ENCODE data around the gene ANO1. TPM values are rescaled to one million over a fixed set of nuclear protein-coding genes. Genes with fewer than 3 reads are reported as not detected.

The ANO1 gene
- total and polyA plus RNA-seq, 4 donors: 25.5 to 136 (median 69.8) TPM

DNA sequence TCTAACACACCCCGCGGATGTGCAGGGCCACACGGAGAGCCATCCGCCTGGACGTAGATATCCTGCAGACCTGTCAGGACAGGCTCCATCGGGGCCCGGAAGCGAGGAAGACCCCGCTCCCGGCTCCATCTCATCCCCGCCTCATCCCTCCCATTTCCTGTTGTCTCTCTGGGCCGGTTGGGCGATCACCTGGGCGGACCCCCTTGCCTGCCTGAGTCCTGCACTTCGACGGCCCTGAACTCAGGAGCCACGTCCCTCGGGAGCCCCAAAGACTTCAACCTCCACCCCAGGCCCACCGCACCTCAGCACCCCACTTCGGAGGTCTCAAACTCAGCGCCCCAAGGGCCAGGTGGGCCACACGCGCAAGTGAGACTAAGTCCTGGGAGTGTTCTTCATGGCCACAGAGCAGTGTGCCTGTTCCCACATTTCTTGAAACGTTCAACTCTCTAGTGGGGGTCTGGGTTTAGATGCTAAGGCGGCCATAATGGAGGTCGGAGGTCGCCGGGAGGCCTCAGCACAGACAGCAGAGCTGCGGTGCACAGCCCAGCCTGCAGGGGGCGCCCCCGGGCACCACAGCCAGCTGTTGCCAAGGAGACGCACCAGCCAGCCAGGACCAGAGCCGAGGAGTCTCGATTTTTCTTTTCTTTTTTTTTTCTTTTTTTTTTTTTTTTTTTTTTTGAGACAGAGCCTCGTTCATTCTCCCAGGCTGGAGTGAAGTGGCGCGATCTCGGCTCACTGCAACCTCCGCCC is 99.0 kb downstream of the ANO1 start:
- ATAC-seq (ENCODE audit: low FRiP score): peak; percentile 8
- no peaks in the 10 kb centered on the region for H3K27me3 ChIP-seq (ENCODE audit: control insufficient read depth in 1 of 2, insufficient read depth in 2 of 2, low read length in 1 of 2)
- intact Hi-C loops (cut with DNase I): no loop called here
- peak in 1 of 2 donors; percentile 79 for DNase-seq
- no peak overlapping the region for H3K27ac ChIP-seq (ENCODE audit: low read depth in 1 of 2, low read length in 2 of 2)
- H3K36me3 ChIP-seq (ENCODE audit: control insufficient read depth in 1 of 2, insufficient read depth in 2 of 2, low read length in 1 of 2): peaks cover 0 to 10% of the 10 kb centered on the region in 2 donors
- H3K4me3 ChIP-seq (ENCODE audit: low read length in 2 of 2): no peak overlapping the region
- H3K9me3 ChIP-seq (ENCODE audit: control insufficient read depth, low read length): no peaks in the 10 kb centered on the region
- H3K4me1 ChIP-seq (ENCODE audit: control insufficient read depth in 1 of 2, insufficient read depth in 2 of 2, low read length in 2 of 2): no peaks in the 10 kb centered on the region
- WGBS, 2 donors: 76 to 82% methylated on average over 39 of the region's 39 CpGs

DNA sequence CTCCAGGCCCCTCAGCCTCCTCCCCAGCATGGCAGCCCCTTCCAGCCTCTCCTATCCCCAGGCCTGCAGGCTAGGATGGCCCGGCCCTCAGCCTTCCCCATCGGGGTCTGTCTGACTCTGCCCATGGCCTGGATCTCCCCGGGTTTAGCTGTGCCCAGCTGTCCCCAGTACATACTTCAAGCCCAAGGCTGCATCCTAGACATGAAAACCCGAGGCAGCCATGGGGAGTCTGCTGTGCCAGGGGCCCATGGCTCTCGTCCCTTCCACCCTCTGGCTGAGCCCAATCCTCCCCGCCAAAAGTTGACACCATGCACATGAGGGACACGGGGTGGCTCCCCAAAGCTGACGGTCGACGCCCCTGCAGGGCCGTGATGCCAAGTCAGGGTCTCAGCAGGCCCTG is 102.8 kb downstream of the ANO1 start:
- ATAC-seq (ENCODE audit: low FRiP score) (no peak), DNase-seq (no peak)
- Histone ChIP-seq H3K4me3 (ENCODE audit: low read length in 2 of 2) (no peak overlapping the region), H3K4me1 (ENCODE audit: control insufficient read depth in 1 of 2, insufficient read depth in 2 of 2, low read length in 2 of 2) (no peaks in the 10 kb centered on the region), H3K9me3 (ENCODE audit: control insufficient read depth, low read length) (no peaks in the 10 kb centered on the region), H3K36me3 (ENCODE audit: control insufficient read depth in 1 of 2, insufficient read depth in 2 of 2, low read length in 1 of 2) (peaks cover 0 to 7% of the 10 kb centered on the region in 2 donors), H3K27ac (ENCODE audit: low read depth in 1 of 2, low read length in 2 of 2) (no peak overlapping the region), H3K27me3 (ENCODE audit: control insufficient read depth in 1 of 2, insufficient read depth in 2 of 2, low read length in 1 of 2) (no peaks in the 10 kb centered on the region)
- intact Hi-C loops (cut with DNase I): no loop called here
- WGBS, 2 donors: 82% methylated on average over 11 of the region's 11 CpGs

DNA sequence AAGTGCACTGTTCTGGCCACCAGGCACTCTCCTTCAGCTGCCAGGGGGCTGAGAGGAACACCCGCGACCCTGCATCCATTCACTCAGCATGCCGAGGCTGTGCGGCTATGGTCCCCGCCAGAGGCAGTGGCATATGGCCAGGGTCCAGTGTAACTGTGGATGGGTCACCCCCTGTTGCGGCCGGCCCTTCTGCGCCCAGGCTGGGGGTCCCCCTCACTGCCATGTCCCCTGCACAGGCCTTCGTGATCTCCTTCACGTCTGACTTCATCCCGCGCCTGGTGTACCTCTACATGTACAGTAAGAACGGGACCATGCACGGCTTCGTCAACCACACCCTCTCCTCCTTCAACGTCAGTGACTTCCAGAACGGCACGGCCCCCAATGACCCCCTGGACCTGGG is 104.1 kb downstream of the ANO1 start:
- ATAC-seq (ENCODE audit: low FRiP score) (no peak), DNase-seq (no peak)
- H3K36me3 ChIP-seq (ENCODE audit: control insufficient read depth in 1 of 2, insufficient read depth in 2 of 2, low read length in 1 of 2): peaks cover 0 to 7% of the 10 kb centered on the region in 2 donors
- H3K9me3 ChIP-seq (ENCODE audit: control insufficient read depth, low read length): no peaks in the 10 kb centered on the region
- H3K4me1 ChIP-seq (ENCODE audit: control insufficient read depth in 1 of 2, insufficient read depth in 2 of 2, low read length in 2 of 2): no peaks in the 10 kb centered on the region
- intact Hi-C loops (cut with DNase I): no loop called here
- no peak overlapping the region for H3K4me3 ChIP-seq (ENCODE audit: low read length in 2 of 2)
- no peak overlapping the region for H3K27ac ChIP-seq (ENCODE audit: low read depth in 1 of 2, low read length in 2 of 2)
- 83 to 88% methylated on average over 18 of the region's 18 CpGs for WGBS, 2 donors
- no peaks in the 10 kb centered on the region for H3K27me3 ChIP-seq (ENCODE audit: control insufficient read depth in 1 of 2, insufficient read depth in 2 of 2, low read length in 1 of 2)

DNA sequence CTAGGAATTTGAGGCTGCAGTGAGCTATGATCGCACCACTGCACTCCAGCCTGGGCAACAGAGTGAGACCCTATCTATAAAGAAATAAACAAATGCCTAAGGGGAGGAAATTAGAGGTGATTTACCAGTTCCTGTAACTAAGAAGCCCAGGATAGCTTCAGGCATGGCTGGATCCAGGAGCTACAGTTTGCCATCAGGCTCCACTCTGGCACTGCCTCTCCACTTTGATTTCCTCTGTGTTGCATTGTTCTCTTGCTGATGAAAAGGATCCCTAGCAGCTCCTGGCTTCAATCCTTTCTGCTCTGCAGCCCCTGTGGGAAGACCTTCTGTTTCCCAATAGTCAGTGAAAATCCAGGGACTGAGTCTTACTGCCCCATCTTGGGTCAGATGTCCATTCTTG is 104.9 kb downstream of the ANO1 start:
- intact Hi-C loops (cut with DNase I): no loop called here
- WGBS, 2 donors: 96 to 100% methylated on average over 1 of the region's 1 CpG

DNA sequence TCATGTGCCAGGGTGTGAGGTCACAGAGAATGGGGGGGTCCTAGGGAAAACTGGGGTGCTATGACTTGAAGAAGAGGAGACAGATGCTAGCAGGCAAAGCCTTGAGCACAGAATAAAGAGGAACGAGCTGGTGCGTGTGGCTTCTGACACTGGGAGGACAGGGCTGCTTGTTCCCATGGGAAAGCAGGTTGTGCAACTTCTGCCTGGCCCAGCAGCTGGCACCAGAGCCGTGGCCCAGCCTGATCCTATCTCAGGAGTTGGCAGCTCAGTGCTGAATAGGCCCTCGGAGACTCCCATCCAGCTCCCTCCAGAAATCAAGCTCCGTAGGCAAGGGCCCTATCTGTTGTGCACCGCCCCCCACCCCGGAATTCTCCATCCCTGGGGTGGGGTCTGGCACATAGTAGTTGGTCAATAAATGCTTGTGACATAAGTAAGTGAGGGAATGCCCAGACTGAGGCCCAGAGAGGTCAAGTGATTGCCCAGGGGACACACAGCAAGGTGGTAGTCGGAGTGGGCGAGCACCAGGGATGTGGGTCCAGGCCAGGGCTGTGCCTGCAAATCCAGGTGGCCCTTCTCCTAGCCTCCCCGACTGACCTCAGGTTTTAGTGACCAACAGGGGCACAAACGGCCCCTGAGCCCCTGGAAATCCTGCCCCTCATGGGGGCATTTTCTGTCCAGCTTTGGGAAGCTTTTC is 105.5 kb downstream of the ANO1 start:
- no peak overlapping the region for H3K4me3 ChIP-seq (ENCODE audit: low read length in 2 of 2)
- no peaks in the 10 kb centered on the region for H3K4me1 ChIP-seq (ENCODE audit: control insufficient read depth in 1 of 2, insufficient read depth in 2 of 2, low read length in 2 of 2)
- intact Hi-C loops (cut with DNase I): no loop called here
- DNase-seq: no peak
- peak overlapping the region in 1 of 2 donors; percentile 23 for H3K27ac ChIP-seq (ENCODE audit: low read depth in 1 of 2, low read length in 2 of 2)
- no peaks in the 10 kb centered on the region for H3K27me3 ChIP-seq (ENCODE audit: control insufficient read depth in 1 of 2, insufficient read depth in 2 of 2, low read length in 1 of 2)
- ATAC-seq (ENCODE audit: low FRiP score): peak; percentile 6
- H3K9me3 ChIP-seq (ENCODE audit: control insufficient read depth, low read length): no peaks in the 10 kb centered on the region
- peaks cover 0 to 7% of the 10 kb centered on the region in 2 donors for H3K36me3 ChIP-seq (ENCODE audit: control insufficient read depth in 1 of 2, insufficient read depth in 2 of 2, low read length in 1 of 2)
- 49 to 55% methylated on average over 11 of the region's 11 CpGs for WGBS, 2 donors

More for the DNA sequence above, 104.9 kb downstream of the ANO1 start:
- DNase-seq (no peak), ATAC-seq (ENCODE audit: low FRiP score) (no peak)
- Histone ChIP-seq H3K27me3 (ENCODE audit: control insufficient read depth in 1 of 2, insufficient read depth in 2 of 2, low read length in 1 of 2) (no peaks in the 10 kb centered on the region), H3K27ac (ENCODE audit: low read depth in 1 of 2, low read length in 2 of 2) (peak overlapping the region in 1 of 2 donors; percentile 23), H3K9me3 (ENCODE audit: control insufficient read depth, low read length) (no peaks in the 10 kb centered on the region), H3K36me3 (ENCODE audit: control insufficient read depth in 1 of 2, insufficient read depth in 2 of 2, low read length in 1 of 2) (peaks cover 0 to 7% of the 10 kb centered on the region in 2 donors), H3K4me1 (ENCODE audit: control insufficient read depth in 1 of 2, insufficient read depth in 2 of 2, low read length in 2 of 2) (no peaks in the 10 kb centered on the region), H3K4me3 (ENCODE audit: low read length in 2 of 2) (no peak overlapping the region)

DNA sequence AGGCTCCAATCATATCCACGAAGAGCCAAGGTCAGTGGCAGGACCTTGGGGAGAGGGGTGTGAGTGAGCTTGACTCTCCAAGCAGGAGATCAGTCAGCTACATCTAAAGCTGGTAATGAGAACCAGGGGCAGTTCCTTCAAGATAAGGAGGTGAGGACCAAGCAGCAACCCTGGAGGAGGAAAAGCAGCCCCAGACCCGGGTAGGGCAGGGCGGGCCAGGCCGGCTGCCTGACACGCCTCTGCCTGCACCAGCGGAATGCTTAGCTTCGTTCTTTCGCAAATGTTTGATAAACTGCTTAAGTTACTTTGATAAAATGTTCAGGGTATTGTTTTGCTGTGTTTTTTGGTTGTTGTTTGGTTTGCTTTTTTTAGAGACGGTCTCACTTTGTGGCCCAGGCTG is 106.3 kb downstream of the ANO1 start:
- no peaks in the 10 kb centered on the region for H3K4me1 ChIP-seq (ENCODE audit: control insufficient read depth in 1 of 2, insufficient read depth in 2 of 2, low read length in 2 of 2)
- H3K27ac ChIP-seq (ENCODE audit: low read depth in 1 of 2, low read length in 2 of 2): no peak overlapping the region
- H3K9me3 ChIP-seq (ENCODE audit: control insufficient read depth, low read length): no peaks in the 10 kb centered on the region
- peaks cover 0 to 7% of the 10 kb centered on the region in 2 donors for H3K36me3 ChIP-seq (ENCODE audit: control insufficient read depth in 1 of 2, insufficient read depth in 2 of 2, low read length in 1 of 2)
- DNase-seq (no peak), ATAC-seq (ENCODE audit: low FRiP score) (no peak)
- no peaks in the 10 kb centered on the region for H3K27me3 ChIP-seq (ENCODE audit: control insufficient read depth in 1 of 2, insufficient read depth in 2 of 2, low read length in 1 of 2)
- intact Hi-C loops (cut with DNase I): no loop called here
- WGBS, 2 donors: 80 to 85% methylated on average over 9 of the region's 9 CpGs
- no peak overlapping the region for H3K4me3 ChIP-seq (ENCODE audit: low read length in 2 of 2)

DNA sequence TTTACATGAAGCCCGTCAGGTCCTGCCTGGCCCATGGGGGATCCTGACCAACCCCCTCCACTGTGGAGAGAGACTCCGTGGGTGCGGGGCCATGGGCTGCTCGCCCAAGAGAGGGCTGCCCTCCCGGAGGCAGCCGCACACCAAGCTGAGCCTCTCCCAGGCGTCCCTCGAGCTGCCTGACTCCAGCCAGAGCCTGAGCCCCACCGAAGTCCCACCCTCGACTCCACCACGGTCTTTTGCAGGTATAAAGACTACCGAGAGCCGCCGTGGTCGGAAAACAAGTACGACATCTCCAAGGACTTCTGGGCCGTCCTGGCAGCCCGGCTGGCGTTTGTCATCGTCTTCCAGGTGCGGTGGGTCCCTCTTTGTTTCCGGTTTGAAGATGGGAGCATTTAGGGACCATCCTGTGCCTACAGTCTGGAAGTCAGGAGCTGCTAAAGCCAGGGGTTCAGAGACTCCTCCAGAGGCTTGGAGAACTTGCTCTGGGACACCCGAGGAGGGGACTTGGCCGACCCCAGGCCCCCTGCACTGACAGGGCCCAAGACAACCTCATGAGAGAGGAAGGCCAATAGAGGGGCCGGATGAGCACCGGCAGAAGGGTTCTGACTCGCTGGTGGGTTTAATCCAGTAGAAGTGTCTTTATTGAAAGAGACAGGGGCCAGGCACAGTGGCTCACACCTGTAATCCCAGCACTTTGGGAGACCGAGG is 107.4 kb downstream of the ANO1 start:
- Histone ChIP-seq H3K4me3 (ENCODE audit: low read length in 2 of 2) (no peak overlapping the region), H3K4me1 (ENCODE audit: control insufficient read depth in 1 of 2, insufficient read depth in 2 of 2, low read length in 2 of 2) (no peaks in the 10 kb centered on the region), H3K27ac (ENCODE audit: low read depth in 1 of 2, low read length in 2 of 2) (no peak overlapping the region), H3K27me3 (ENCODE audit: control insufficient read depth in 1 of 2, insufficient read depth in 2 of 2, low read length in 1 of 2) (no peaks in the 10 kb centered on the region), H3K36me3 (ENCODE audit: control insufficient read depth in 1 of 2, insufficient read depth in 2 of 2, low read length in 1 of 2) (peaks cover 0 to 7% of the 10 kb centered on the region in 2 donors), H3K9me3 (ENCODE audit: control insufficient read depth, low read length) (no peaks in the 10 kb centered on the region)
- ATAC-seq (ENCODE audit: low FRiP score): no peak
- WGBS, 2 donors: 86 to 88% methylated on average over 28 of the region's 28 CpGs
- intact Hi-C loops (cut with DNase I): no loop called here
- DNase-seq: no peak

DNA sequence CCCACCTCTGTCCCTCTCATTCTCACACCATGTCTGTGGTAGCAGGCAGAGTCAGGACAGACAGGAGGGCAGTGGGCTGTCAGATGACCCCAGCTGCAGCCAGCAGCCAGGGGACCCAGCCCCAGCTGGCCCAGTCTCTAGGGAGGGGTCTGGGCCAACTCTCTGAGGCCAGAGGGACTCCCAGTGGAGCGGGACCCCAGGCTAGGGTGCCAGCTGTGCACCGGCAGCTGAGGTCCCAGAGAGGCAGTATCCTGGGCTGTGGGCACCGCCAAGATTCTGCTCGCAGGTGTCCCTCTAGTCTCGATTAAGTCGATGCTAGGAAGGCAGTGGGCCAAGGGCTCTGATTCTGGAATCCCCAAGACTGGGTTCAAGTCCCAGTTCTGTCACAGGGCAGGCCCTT is 108.3 kb downstream of the ANO1 start:
- intact Hi-C loops (cut with DNase I): no loop called here
- WGBS, 2 donors: 85 to 87% methylated on average over 6 of the region's 6 CpGs
- Histone ChIP-seq H3K4me1 (ENCODE audit: control insufficient read depth in 1 of 2, insufficient read depth in 2 of 2, low read length in 2 of 2) (no peaks in the 10 kb centered on the region), H3K4me3 (ENCODE audit: low read length in 2 of 2) (no peak overlapping the region), H3K27ac (ENCODE audit: low read depth in 1 of 2, low read length in 2 of 2) (no peak overlapping the region), H3K27me3 (ENCODE audit: control insufficient read depth in 1 of 2, insufficient read depth in 2 of 2, low read length in 1 of 2) (no peaks in the 10 kb centered on the region), H3K9me3 (ENCODE audit: control insufficient read depth, low read length) (no peaks in the 10 kb centered on the region), H3K36me3 (ENCODE audit: control insufficient read depth in 1 of 2, insufficient read depth in 2 of 2, low read length in 1 of 2) (peaks cover 0 to 5% of the 10 kb centered on the region in 2 donors)
- ATAC-seq (ENCODE audit: low FRiP score) (no peak), DNase-seq (peak in 1 of 2 donors; percentile 70)

Measured in aorta (tissue), 5 donors.